Subcutaneous abdominal adipose tissue (tissue), 5 donors: ENCODE results near the gene CALML3.

ENCODE experiments used
- H3K27ac ChIP-seq: one replicate; pipeline ENCODE4 v1.7.0; 2013; ENCODE audit warnings: low read depth, mild to moderate bottlenecking, inconsistent platforms, low read length, moderate library complexity
- H3K27me3 ChIP-seq, 5 donors: one replicate each; pipeline ENCODE4 v1.7.0; 2013; ENCODE audit warnings: low read length in 5 of 5, inconsistent platforms in 1 of 5; ENCODE audit not compliant: control insufficient read depth in 5 of 5, insufficient read depth in 4 of 5
- H3K36me3 ChIP-seq, 5 donors: one replicate each; pipeline ENCODE4 v1.7.0; 2013; ENCODE audit warnings: low read length in 5 of 5; ENCODE audit not compliant: control insufficient read depth in 5 of 5, insufficient read depth in 5 of 5
- H3K4me1 ChIP-seq, 5 donors: one replicate each; pipeline ENCODE4 v1.7.0; 2013; ENCODE audit warnings: low read length in 5 of 5, mild to moderate bottlenecking in 3 of 5, moderate library complexity in 1 of 5; ENCODE audit not compliant: control insufficient read depth in 5 of 5, insufficient read depth in 5 of 5
- H3K4me3 ChIP-seq, 5 donors: one replicate each; pipeline ENCODE4 v1.7.0; 2013; ENCODE audit warnings: low read length in 5 of 5, low read depth in 1 of 5
- H3K9ac ChIP-seq, 5 donors: one replicate each; pipeline ENCODE4 v1.7.0; 2013; ENCODE audit warnings: low read length in 5 of 5, mild to moderate bottlenecking in 4 of 5, moderate library complexity in 3 of 5
- H3K9me3 ChIP-seq, 5 donors: one replicate each; pipeline ENCODE4 v1.7.0; 2013; ENCODE audit warnings: low read length in 5 of 5; ENCODE audit not compliant: control insufficient read depth in 5 of 5
- donor health status: healthy.
- donor health status: healthy.
- donor health status: healthy.
- donor health status: healthy.
- donor health status: healthy.

Gene CALML3

GRCh38 chr10:5549462-5550249 is 24.9 kb downstream of the CALML3 start:
- H3K9ac ChIP-seq = no peak overlapping the region
- peaks cover 2 to 49% (median 44%) of the 10 kb centered on the region in 5 donors for H3K4me1 ChIP-seq
- no peaks in the 10 kb centered on the region for H3K27me3 ChIP-seq
- H3K9me3 ChIP-seq = no peaks in the 10 kb centered on the region
- no peak overlapping the region for H3K27ac ChIP-seq
- no peak overlapping the region for H3K4me3 ChIP-seq
- H3K36me3 ChIP-seq = no peaks in the 10 kb centered on the region

DNA sequence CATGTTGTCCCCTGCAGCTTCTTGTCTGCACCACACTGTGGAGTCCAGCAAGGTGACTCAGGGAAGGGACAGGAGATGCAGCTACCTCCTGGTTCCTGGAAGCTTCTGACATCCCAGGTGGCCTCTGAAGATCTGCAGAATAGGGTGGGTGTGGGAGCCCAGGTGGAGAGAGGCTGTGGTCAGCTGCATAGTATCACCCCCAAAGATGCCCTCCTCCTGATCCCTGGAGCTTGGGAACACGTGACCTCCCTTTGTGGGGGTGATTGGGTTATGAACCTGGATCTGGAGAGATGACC is 25.4 kb downstream of the CALML3 start:
- Histone ChIP-seq H3K9ac (no peak overlapping the region), H3K27ac (no peak overlapping the region), H3K36me3 (no peaks in the 10 kb centered on the region), H3K4me3 (no peak overlapping the region), H3K9me3 (no peaks in the 10 kb centered on the region), H3K27me3 (no peaks in the 10 kb centered on the region), H3K4me1 (peaks cover 2 to 52% (median 48%) of the 10 kb centered on the region in 5 donors)

DNA sequence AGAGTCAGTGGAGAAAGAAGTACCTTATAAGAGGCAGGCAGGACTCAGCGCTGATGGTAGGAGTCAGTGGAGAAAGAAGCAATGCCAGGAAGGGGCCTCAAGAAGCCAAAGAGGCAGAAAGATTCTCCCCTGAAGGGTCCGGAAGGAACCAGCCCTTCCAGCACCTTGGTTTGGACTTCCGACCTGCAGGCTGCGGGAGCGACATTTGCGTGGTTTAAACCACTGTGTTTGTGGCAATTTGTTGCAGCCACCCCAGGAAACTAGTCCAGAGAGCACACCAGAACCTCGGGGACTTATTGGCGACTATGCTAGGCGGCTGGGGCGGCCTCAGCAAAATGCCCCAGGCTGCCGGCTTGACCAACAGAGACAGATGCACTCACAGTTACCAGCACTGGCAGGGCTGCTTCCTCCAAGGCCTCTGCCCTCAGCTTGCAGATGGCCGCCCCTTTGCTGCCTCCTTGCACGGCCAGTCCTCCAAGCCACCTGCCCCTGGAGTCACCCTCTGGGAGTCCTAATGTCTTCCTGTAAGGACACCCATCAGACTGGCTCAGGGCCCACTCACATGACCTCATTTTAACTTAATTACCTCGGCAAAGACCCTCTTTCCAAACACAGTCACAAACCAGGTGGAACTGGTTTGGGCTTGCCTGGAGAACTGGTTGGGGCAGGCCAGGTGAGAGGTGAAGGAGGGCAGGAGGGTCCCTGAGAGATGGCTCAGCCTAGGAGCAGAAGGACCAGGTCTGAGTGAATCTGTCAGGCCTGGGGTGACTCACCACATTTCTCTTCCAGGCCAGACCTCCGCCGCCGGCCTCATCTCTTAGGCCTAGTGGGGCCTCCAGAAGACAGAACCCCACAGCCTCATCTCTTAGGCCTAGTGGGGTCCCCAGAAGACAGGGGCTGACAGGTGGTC is 26.1 kb downstream of the CALML3 start:
- H3K27ac ChIP-seq = no peak overlapping the region
- peaks cover 2 to 47% (median 42%) of the 10 kb centered on the region in 5 donors for H3K4me1 ChIP-seq

DNA sequence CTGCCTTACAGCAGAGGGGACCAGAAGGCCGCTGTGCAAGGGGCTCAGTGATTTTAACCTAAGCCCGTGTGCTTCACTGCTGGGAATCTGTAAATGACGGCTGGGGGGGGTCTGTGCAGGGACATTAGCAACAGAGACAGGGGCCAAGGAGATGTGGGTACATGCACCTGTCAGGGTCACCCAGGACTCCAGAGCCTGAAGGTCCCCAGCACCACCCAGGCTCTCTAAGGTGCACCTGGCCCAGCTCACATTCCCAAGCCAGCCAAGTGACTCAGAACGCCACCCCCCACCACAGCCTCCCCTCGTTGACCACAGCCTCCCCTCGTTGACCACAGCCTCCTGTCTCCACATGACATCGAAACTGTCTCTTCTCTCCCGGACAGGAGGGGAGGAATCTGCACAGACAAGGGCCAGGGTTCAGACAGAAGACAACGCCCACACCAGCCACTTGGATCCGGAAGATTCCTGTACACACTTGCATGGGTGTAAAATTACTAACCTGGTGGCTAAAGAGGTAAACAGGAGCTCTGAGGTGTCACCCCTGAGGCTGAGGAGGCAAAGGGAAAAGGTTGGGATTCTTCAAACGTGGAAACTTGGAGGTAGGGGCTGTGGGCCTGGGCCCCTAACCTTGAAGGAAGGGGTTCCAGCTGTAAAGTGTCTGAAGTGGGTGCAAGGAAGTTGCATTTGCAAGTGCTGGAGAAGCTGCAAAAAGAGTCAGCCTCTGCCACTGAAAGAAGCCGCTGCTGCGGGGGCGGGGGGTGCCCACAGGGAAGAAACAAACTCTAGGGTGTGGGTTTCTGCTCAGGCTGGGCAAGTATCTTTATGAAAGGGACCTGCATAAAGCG is 27.0 kb downstream of the CALML3 start:
- Histone ChIP-seq H3K27me3 (no peaks in the 10 kb centered on the region), H3K4me3 (no peak overlapping the region), H3K9me3 (no peaks in the 10 kb centered on the region), H3K4me1 (peaks cover 2 to 42% (median 36%) of the 10 kb centered on the region in 5 donors), H3K27ac (no peak overlapping the region), H3K9ac (no peak overlapping the region), H3K36me3 (no peaks in the 10 kb centered on the region)

More for the DNA sequence above, 26.1 kb downstream of the CALML3 start:
- H3K9me3 ChIP-seq = no peaks in the 10 kb centered on the region
- H3K36me3 ChIP-seq = no peaks in the 10 kb centered on the region
- no peak overlapping the region for H3K4me3 ChIP-seq
- H3K27me3 ChIP-seq = no peaks in the 10 kb centered on the region
- H3K9ac ChIP-seq = no peak overlapping the region

DNA sequence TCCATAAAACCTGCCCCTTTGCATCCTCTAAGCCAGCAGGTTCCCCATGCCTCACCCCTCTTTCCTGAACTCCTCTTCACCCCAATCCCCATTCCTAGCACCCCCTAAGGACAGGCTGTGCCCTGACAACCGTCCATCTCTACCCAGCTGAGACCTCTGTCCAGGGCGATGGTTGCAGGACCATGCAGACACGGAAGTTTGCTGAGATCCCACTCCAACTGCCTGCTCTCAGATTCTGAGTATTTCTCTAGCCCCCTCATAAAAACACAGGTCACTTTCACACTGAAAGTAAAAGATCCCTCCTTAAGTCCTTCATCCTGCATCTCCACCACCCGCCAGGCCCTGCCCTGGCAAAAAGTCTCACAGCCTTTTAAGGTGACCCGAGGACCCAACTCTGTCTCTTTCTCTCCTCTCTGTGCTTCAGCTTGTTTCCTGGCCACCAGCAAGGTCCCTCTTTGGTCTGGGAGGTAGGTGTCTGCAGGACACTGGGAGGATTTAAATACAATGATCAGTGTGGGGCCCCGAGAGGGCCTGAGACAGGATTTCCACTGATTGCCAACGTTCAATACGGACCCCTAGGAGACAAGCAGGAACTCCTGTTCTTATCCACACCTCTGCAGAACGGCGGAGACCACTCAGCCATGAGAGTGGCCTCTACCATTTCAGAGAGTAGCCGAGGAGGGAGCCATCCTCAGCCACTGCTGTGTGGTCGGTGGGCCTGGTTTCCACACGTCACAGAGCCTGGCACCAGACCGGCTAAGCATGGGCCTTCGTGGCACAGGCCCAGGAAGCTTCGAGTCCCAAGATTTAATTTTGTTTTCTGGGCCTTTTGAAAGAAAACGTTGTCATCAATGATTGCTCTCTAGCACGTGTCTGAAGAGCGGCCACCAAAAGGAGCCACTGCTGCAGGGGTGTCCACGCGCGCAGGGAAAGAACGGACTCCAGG is 27.9 kb downstream of the CALML3 start:
- Histone ChIP-seq H3K27ac (no peak overlapping the region), H3K27me3 (no peaks in the 10 kb centered on the region), H3K36me3 (no peaks in the 10 kb centered on the region), H3K4me1 (peaks cover 2 to 36% (median 30%) of the 10 kb centered on the region in 5 donors), H3K4me3 (no peak overlapping the region), H3K9ac (no peak overlapping the region), H3K9me3 (no peaks in the 10 kb centered on the region)

DNA sequence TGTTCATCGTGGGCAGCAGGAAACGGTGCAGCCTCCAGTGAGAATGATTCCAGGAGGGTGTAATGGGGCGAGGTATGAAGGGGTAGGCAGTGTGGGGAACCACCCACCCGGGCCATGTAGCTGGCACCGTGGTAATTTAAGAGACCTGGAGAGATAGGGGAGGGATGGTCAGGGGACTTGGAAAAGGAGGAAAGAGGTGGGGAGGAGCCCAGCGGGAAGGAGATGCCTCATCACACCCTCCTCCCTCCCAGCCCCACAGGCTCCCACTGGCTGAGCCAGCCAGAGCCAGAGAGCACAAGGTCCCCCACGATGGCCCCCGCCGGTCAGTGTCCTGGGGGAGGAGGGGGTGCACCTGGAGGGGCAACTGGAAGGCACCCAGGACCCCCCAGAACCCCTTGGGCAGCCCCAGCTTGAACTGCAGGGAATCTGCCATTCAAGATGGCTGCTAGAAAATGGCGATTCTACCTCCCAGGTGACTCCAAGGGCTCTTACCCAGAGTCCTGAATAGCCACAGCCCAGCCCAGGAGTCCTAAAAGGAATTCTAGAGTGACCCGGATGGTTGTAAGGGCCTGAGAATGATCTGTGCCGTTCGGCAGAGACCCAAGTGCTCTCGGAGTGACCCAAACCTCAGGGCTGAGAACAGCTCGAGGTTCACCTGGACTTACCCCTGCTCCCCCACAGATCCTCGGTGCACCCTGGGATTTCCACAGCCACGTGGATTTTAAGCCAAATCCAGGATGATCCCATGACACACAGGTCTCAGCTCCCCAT is 28.8 kb downstream of the CALML3 start:
- H3K4me1 ChIP-seq = peaks cover 2 to 27% (median 21%) of the 10 kb centered on the region in 5 donors
- no peak overlapping the region for H3K9ac ChIP-seq
- H3K27ac ChIP-seq = no peak overlapping the region
- H3K9me3 ChIP-seq = no peaks in the 10 kb centered on the region
- H3K27me3 ChIP-seq = no peaks in the 10 kb centered on the region
- no peak overlapping the region for H3K4me3 ChIP-seq
- H3K36me3 ChIP-seq = no peaks in the 10 kb centered on the region

DNA sequence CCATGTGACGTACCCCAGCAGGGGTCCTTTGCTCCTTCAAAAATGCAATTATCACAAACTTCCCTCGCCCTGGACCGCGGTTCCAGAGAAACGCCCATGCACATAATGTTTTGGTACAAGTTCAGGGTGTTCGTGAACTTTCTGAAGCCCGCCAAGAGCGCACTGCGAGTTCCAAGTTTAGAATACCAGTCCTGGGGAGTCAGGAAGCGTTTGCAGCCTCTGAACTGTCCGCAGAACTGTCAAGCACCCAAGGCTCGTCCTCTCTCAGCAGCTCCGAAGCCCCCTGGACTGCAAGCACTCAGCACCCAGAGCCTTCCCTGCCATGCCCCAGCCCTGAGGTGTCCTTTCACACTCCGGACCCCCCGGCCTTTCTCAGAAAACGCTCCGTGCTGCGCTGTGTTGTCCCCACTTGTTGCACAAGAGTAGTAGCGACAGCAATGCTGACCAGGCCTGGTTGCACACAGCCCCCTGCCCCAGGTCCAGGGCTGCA is 30.3 kb downstream of the CALML3 start:
- Histone ChIP-seq H3K9me3 (no peaks in the 10 kb centered on the region), H3K4me1 (peaks cover 2 to 29% (median 14%) of the 10 kb centered on the region in 5 donors), H3K36me3 (no peaks in the 10 kb centered on the region), H3K9ac (no peak overlapping the region), H3K27me3 (no peaks in the 10 kb centered on the region), H3K27ac (no peak overlapping the region), H3K4me3 (no peak overlapping the region)

DNA sequence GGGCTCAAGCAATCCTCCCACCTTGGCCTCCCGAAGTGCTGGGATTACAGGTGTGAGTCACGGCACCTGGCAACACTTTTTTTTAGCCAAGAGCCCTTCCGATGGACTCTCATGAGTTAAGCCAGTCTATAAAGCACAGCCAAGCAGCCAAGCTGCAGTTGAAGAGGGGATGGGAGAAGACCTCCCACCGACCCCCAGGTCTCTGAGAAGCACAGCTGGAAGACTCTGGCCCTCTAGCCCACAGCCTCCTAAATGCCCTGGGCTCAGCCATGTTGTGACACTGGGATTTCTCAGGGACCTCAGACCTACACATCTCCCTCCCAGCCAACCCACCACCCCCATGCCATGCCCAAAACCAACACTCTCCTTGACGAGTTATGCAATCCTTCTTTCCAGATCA is 31.1 kb downstream of the CALML3 start:
- no peaks in the 10 kb centered on the region for H3K9me3 ChIP-seq
- no peaks in the 10 kb centered on the region for H3K36me3 ChIP-seq
- peaks cover 2 to 23% (median 14%) of the 10 kb centered on the region in 5 donors for H3K4me1 ChIP-seq
- H3K4me3 ChIP-seq = no peak overlapping the region
- H3K27ac ChIP-seq = no peak overlapping the region
- H3K9ac ChIP-seq = no peak overlapping the region
- no peaks in the 10 kb centered on the region for H3K27me3 ChIP-seq
